IMR-90 (cell line): ENCODE data around the gene CCDC107. TPM values are rescaled to one million over a fixed set of nuclear protein-coding genes. Genes with fewer than 3 reads are reported as not detected.

Experiments
- ATAC-seq: fragments of 200-7000 bp; cut with Tn5 transposase; 2 replicates; pipeline ENCODE4 v1.9.1; 2020; ENCODE audit warnings: low read depth, mild to moderate bottlenecking, moderate library complexity
- BruUV-seq: library from RNA; stranded (reverse); fragments of 400-500 nt; replicated peaks from 2 replicates; lab custom pipeline; 2021; lab: Mats Ljungman, UMichigan
- CTCF ChIA-PET: fragments of 300-600 bp; formaldehyde crosslinking; extraction: SDS; loops from one replicate; lab custom pipeline; 2021; ENCODE audit warnings: antibody characterized with exemption; lab: Yijun Ruan, JAX
- POLR2A ChIA-PET: fragments of 300-600 bp; sonication (Branson Sonifier 250); formaldehyde crosslinking; loops from one replicate; lab custom pipeline; 2022; ENCODE audit warnings: antibody characterized with exemption; ENCODE audit not compliant: unreplicated experiment; lab: Charles Lee
- DNase-seq: peaks from one replicate; pipeline ENCODE4 v3.0.0; 2013
- H2AFZ ChIP-seq: replicated peaks from 2 replicates; pipeline ENCODE3; 2013; ENCODE audit warnings: low read length, mild to moderate bottlenecking; ENCODE audit not compliant: poor library complexity
- H2AK5ac ChIP-seq: 2 replicates; pipeline ENCODE4 v1.6.1; 2013; ENCODE audit warnings: low read depth, low read length, inconsistent platforms
- H2AK9ac ChIP-seq: replicated peaks from 2 replicates; pipeline ENCODE3; 2013; ENCODE audit warnings: mild to moderate bottlenecking, low read depth, low read length, moderate library complexity; ENCODE audit not compliant: poor library complexity
- H2BK120ac ChIP-seq: 2 replicates; pipeline ENCODE4 v1.6.1; 2013; ENCODE audit warnings: low read depth, low read length, inconsistent platforms
- H2BK15ac ChIP-seq: 3 replicates; pipeline ENCODE4 v1.6.1; 2013; ENCODE audit warnings: low read depth, low read length, inconsistent platforms
- H2BK20ac ChIP-seq: 2 replicates; pipeline ENCODE4 v1.6.1; 2013; ENCODE audit warnings: low read depth, mild to moderate bottlenecking, inconsistent platforms, low read length, moderate library complexity
- H2BK5ac ChIP-seq: 2 replicates; pipeline ENCODE4 v1.6.1; 2013; ENCODE audit warnings: mild to moderate bottlenecking, low read depth, low read length, inconsistent platforms; ENCODE audit not compliant: poor library complexity, severe bottlenecking
- H3K14ac ChIP-seq: replicated peaks from 2 replicates; pipeline ENCODE4 v1.6.1; 2013; ENCODE audit warnings: low read depth, low read length, inconsistent platforms
- H3K18ac ChIP-seq: 2 replicates; pipeline ENCODE4 v1.6.1; 2013; ENCODE audit warnings: low read depth, low read length, control low read depth
- H3K23ac ChIP-seq: 2 replicates; pipeline ENCODE4 v1.6.1; 2013; ENCODE audit warnings: low read depth, low read length, inconsistent platforms
- H3K27ac ChIP-seq: 2 replicates; pipeline ENCODE4 v1.5.1; 2013; ENCODE audit warnings: mild to moderate bottlenecking, control low read depth, low read length; ENCODE audit not compliant: insufficient read depth
- H3K27me3 ChIP-seq: 2 replicates; pipeline ENCODE4 v1.6.1; 2013; ENCODE audit warnings: low read length; ENCODE audit not compliant: control insufficient read depth, insufficient read depth
- H3K36me3 ChIP-seq: 2 replicates; pipeline ENCODE4 v1.6.1; 2013; ENCODE audit warnings: low read length, mixed read lengths; ENCODE audit not compliant: control insufficient read depth, insufficient read depth
- H3K4ac ChIP-seq: 2 replicates; pipeline ENCODE4 v1.6.1; 2013; ENCODE audit warnings: low read depth, low read length, inconsistent platforms
- H3K4me1 ChIP-seq: 2 replicates; pipeline ENCODE4 v1.6.1; 2013; ENCODE audit warnings: low read length, mixed read lengths; ENCODE audit not compliant: control insufficient read depth, insufficient read depth
- H3K4me2 ChIP-seq: 2 replicates; pipeline ENCODE4 v1.6.1; 2013; ENCODE audit warnings: low read depth, mild to moderate bottlenecking, control low read depth, low read length, moderate library complexity
- H3K4me3 ChIP-seq: 2 replicates; pipeline ENCODE4 v1.5.1; 2013; ENCODE audit warnings: low read depth, mild to moderate bottlenecking, control low read depth, low read length, moderate library complexity; ENCODE audit not compliant: insufficient read depth
- H3K56ac ChIP-seq: 2 replicates; pipeline ENCODE4 v1.6.1; 2013; ENCODE audit warnings: low read length, inconsistent platforms; ENCODE audit not compliant: insufficient read depth; ENCODE audit errors: extremely low read depth
- H3K79me1 ChIP-seq, 2 experiments: 2 replicates each; pipeline ENCODE4 v1.6.1; 2013; ENCODE audit warnings: low read length in 2 of 2, inconsistent platforms in 1 of 2, low read depth in 1 of 2
- H3K9ac ChIP-seq: 2 replicates; pipeline ENCODE4 v1.6.1; 2013; ENCODE audit warnings: low read depth, low read length, control low read depth
- H3K9me1 ChIP-seq: 2 replicates; pipeline ENCODE4 v1.6.1; 2013; ENCODE audit warnings: low read length, inconsistent platforms; ENCODE audit not compliant: insufficient read depth
- H3K9me3 ChIP-seq: 2 replicates; pipeline ENCODE4 v1.6.1; 2013; ENCODE audit warnings: low read length; ENCODE audit not compliant: control insufficient read depth, insufficient read depth
- H4K20me1 ChIP-seq: 2 replicates; pipeline ENCODE4 v1.6.1; 2013; ENCODE audit warnings: low read length, inconsistent platforms; ENCODE audit not compliant: insufficient read depth
- H4K5ac ChIP-seq: 2 replicates; pipeline ENCODE4 v1.6.1; 2013; ENCODE audit warnings: mild to moderate bottlenecking, low read depth, low read length, control low read depth
- H4K8ac ChIP-seq, 2 experiments: 2 replicates each; pipeline ENCODE4 v1.6.1; 2013; ENCODE audit warnings: low read depth in 2 of 2, low read length in 2 of 2, control low read depth in 1 of 2, inconsistent platforms in 1 of 2
- H4K91ac ChIP-seq: 2 replicates; pipeline ENCODE4 v1.6.1; 2013; ENCODE audit warnings: low read depth, low read length, inconsistent platforms; ENCODE audit not compliant: insufficient read depth
- BHLHE40 ChIP-seq: fragments of 150-350 bp; IDR thresholded peaks from 2 replicates; pipeline ENCODE4 v1.6.1; 2016; ENCODE audit warnings: mild to moderate bottlenecking, low read depth, low read length
- CEBPB ChIP-seq: IDR thresholded peaks from 2 replicates; pipeline ENCODE4 v1.6.1; 2012; ENCODE audit warnings: low read depth, low read length, improper control_type of control experiment
- CHD1 ChIP-seq: IDR thresholded peaks from 2 replicates; pipeline ENCODE4 v1.6.1; 2012; ENCODE audit warnings: low read depth, low read length, improper control_type of control experiment
- FOS ChIP-seq: fragments of 150-350 bp; IDR thresholded peaks from 2 replicates; pipeline ENCODE4 v1.6.1; 2016; ENCODE audit warnings: low read depth, low read length
- MAFK ChIP-seq: IDR thresholded peaks from 2 replicates; pipeline ENCODE4 v1.6.1; 2012; ENCODE audit warnings: low read depth, low read length, improper control_type of control experiment
- MAZ ChIP-seq: IDR thresholded peaks from 2 replicates; pipeline ENCODE4 v1.6.1; 2012; ENCODE audit warnings: low read depth, mild to moderate bottlenecking, low read length, improper control_type of control experiment, moderate library complexity, borderline replicate concordance
- POLR2A ChIP-seq: IDR thresholded peaks from 2 replicates; pipeline ENCODE4 v1.6.1; 2012; ENCODE audit warnings: mild to moderate bottlenecking, low read depth, low read length
- RAD21 ChIP-seq: IDR thresholded peaks from 2 replicates; pipeline ENCODE4 v1.6.1; 2012; ENCODE audit warnings: low read length, improper control_type of control experiment
- RFX5 ChIP-seq: IDR thresholded peaks from 2 replicates; pipeline ENCODE4 v1.8.0; 2012; ENCODE audit warnings: low read depth, mild to moderate bottlenecking, low read length, moderate library complexity
- SMC3 ChIP-seq: fragments of 150-350 bp; IDR thresholded peaks from 2 replicates; pipeline ENCODE4 v1.6.1; 2016; ENCODE audit warnings: low read depth, mild to moderate bottlenecking, antibody characterized with exemption, low read length, moderate library complexity
- USF2 ChIP-seq: fragments of 150-350 bp; IDR thresholded peaks from 2 replicates; pipeline ENCODE4 v1.6.1; 2017; ENCODE audit warnings: mild to moderate bottlenecking, antibody characterized with exemption, low read length, low read depth
- WGBS, 2 experiments: methylation state at CpG; one replicate each; pipeline versions ENCODE4 v1.1.5 to v1.1.7; 2013; ENCODE audit warnings: missing lambda C conversion rate in 2 of 2; ENCODE audit not compliant: insufficient read length in 1 of 2; ENCODE audit errors: extremely low coverage in 2 of 2; 5-methylcytosine and 5-hydroxymethylcytosine counted together
- dilution Hi-C: fragments of 300-500 bp; cut with HindIII; formaldehyde crosslinking; loops from one replicate; pipeline ENCODE4 v1.14.3; 2018; ENCODE audit warnings: low sequenced_read_pairs; ENCODE audit not compliant: unreplicated experiment
- in situ Hi-C: fragments of 300-500 bp; cut with MboI; formaldehyde crosslinking; loops from 3 replicates; pipeline ENCODE4 v1.14.3; 2019; ENCODE audit warnings: low sequenced_read_pairs, inconsistent platforms, mixed read lengths
- intact Hi-C: fragments of 100-400 bp; cut with micrococcal nuclease; formaldehyde crosslinking; loops from 2 replicates; pipeline ENCODE4 v1.10.0; 2022
- polyA plus RNA-seq, 3 experiments: library from polyadenylated mRNA; depleted of rRNA; stranded (reverse); fragments of >200 nt; gene quantifications; 2 replicates each; pipeline ENCODE4 v1.2.3, GENCODE V29; 2012; ENCODE audit warnings: low replicate concordance in 1 of 3
- total RNA-seq: library from RNA; depleted of rRNA; stranded (reverse); fragments of >200 nt; gene quantifications from 2 replicates; pipeline ENCODE4 v1.2.3, GENCODE V29; 2012
- TF ChIP-seq, protein P1 (sequence below): fragments of 150-350 bp; IDR thresholded peaks from 2 replicates; pipeline ENCODE4 v1.6.1; 2016; ENCODE audit warnings: low read depth, mild to moderate bottlenecking, low read length, moderate library complexity, borderline replicate concordance
- TF ChIP-seq, protein P2 (sequence below): conservative IDR thresholded peaks from 2 replicates; pipeline ENCODE4 v1.5.1; 2012; ENCODE audit warnings: mild to moderate bottlenecking, low read depth, low read length, improper control_type of control experiment

CCDC107 gene
- total and polyA plus RNA-seq, 2 of the 4 experiments (the other 2 are of a cell fraction), result 6.8 to 21.1 TPM

DNA sequence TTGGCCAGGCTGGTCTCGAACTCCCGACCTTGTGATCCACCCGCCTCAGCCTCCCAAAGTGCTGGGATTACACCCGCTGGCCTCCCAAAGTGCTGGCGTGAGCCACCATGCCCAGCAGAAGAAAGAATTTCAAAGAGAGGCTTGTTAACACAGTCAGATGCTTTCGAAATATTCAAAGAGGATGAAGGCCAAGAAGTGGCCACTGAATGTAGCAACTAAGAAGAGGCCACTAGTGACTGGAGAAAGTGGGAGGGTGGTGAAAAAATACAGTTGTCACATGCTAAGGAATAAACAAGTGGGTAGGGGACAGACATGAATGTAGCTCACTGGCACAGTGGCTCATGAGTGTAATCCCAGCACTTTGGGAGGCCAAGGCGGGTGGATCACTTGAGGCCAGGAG is 44.6 kb downstream of the CCDC107 start:
- ATAC-seq (no peak), DNase-seq (no peak)
- H3K14ac ChIP-seq, result no peak overlapping the region
- H2BK15ac ChIP-seq, result no peak overlapping the region
- H3K79me1 ChIP-seq, result peaks cover 55 to 77% of the 10 kb centered on the region in 2 experiments
- WGBS, 2 experiments, result 96% methylated on average over 4 of the region's 7 CpGs; no CpG with 5 or more reads in 1 of the 2 experiments
- no peak overlapping the region for H3K4ac ChIP-seq
- H2AK5ac ChIP-seq, result no peak overlapping the region
- H4K5ac ChIP-seq, result no peak overlapping the region
- no peaks in the 10 kb centered on the region for H3K27me3 ChIP-seq
- ChIA-PET POLR2A (no interaction called here), CTCF (interaction anchor here (0.8 kb wide), 1 partner anchor 11 kb away, joined by 4 read pairs; no protein-coding TSS in a partner anchor)
- H4K8ac ChIP-seq, result no peak overlapping the region
- H3K36me3 ChIP-seq, result peaks cover 92% of the 10 kb centered on the region
- no peak overlapping the region for H3K4me2 ChIP-seq
- no peak overlapping the region for H4K91ac ChIP-seq
- H3K4me1 ChIP-seq, result no peaks in the 10 kb centered on the region
- intact Hi-C loops, result no loop called here
- no peak overlapping the region for H2AK9ac ChIP-seq
- H3K4me3 ChIP-seq, result no peak overlapping the region
- H2AFZ ChIP-seq, result no peak overlapping the region
- no TSS peak for BruUV-seq
- H2BK5ac ChIP-seq, result no peak overlapping the region
- dilution Hi-C loops, result no loop called here
- H4K20me1 ChIP-seq, result peaks cover 20% of the 10 kb centered on the region; the same call in 1 of the 2 replicates
- H3K18ac ChIP-seq, result no peak overlapping the region
- H3K27ac ChIP-seq, result no peak overlapping the region
- peaks cover 7% of the 10 kb centered on the region for H3K9me1 ChIP-seq
- TF ChIP-seq MAFK (no peak), RFX5 (no peak), USF2 (no peak), BHLHE40 (no peak), CHD1 (no peak), POLR2A (no peak), FOS (no peak), RAD21 (no peak), MAZ (no peak), CEBPB (no peak), SMC3 (no peak)
- TF ChIP-seq, protein P1, sequence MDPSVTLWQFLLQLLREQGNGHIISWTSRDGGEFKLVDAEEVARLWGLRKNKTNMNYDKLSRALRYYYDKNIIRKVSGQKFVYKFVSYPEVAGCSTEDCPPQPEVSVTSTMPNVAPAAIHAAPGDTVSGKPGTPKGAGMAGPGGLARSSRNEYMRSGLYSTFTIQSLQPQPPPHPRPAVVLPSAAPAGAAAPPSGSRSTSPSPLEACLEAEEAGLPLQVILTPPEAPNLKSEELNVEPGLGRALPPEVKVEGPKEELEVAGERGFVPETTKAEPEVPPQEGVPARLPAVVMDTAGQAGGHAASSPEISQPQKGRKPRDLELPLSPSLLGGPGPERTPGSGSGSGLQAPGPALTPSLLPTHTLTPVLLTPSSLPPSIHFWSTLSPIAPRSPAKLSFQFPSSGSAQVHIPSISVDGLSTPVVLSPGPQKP, result no peak
- TF ChIP-seq, protein P2, sequence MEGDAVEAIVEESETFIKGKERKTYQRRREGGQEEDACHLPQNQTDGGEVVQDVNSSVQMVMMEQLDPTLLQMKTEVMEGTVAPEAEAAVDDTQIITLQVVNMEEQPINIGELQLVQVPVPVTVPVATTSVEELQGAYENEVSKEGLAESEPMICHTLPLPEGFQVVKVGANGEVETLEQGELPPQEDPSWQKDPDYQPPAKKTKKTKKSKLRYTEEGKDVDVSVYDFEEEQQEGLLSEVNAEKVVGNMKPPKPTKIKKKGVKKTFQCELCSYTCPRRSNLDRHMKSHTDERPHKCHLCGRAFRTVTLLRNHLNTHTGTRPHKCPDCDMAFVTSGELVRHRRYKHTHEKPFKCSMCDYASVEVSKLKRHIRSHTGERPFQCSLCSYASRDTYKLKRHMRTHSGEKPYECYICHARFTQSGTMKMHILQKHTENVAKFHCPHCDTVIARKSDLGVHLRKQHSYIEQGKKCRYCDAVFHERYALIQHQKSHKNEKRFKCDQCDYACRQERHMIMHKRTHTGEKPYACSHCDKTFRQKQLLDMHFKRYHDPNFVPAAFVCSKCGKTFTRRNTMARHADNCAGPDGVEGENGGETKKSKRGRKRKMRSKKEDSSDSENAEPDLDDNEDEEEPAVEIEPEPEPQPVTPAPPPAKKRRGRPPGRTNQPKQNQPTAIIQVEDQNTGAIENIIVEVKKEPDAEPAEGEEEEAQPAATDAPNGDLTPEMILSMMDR, result no peak
- no peak overlapping the region for H3K23ac ChIP-seq
- no peaks in the 10 kb centered on the region for H3K9me3 ChIP-seq
- H3K9ac ChIP-seq, result no peak overlapping the region
- H3K56ac ChIP-seq, result no peak overlapping the region
- H2BK20ac ChIP-seq, result no peak overlapping the region
- no peak overlapping the region for H2BK120ac ChIP-seq
- in situ Hi-C loops, result no loop called here
